Measurements from ENCODE around the gene NOVA1.

Gene NOVA1

GRCh38 chr14:26402126-26402525 lies 195.7 kb downstream of the NOVA1 start:
- DNase-seq (ENCODE audit: extremely low read depth, low read depth): no peak
- no peak overlapping the region for H3K4me3 ChIP-seq (replicated peaks; ENCODE audit: low read depth, low read length)
- no peak for TF ChIP-seq CTCF (IDR thresholded peaks at IDR 0.05; ENCODE audit: low read depth, low read length, missing control alignments)

- no peak for DNase-seq (ENCODE audit: extremely low read depth, low read depth)
- H3K4me3 ChIP-seq (replicated peaks; ENCODE audit: low read depth, low read length): no peak overlapping the region
- TF ChIP-seq CTCF (IDR thresholded peaks at IDR 0.05; ENCODE audit: low read depth, low read length, missing control alignments): no peak
Observed at GRCh38 chr14:26401179-26401968, 196.5 kb downstream of the NOVA1 start.

- no peak overlapping the region for H3K4me3 ChIP-seq (replicated peaks; ENCODE audit: low read depth, low read length)
- no peak for DNase-seq (ENCODE audit: extremely low read depth, low read depth)
- no peak for TF ChIP-seq CTCF (IDR thresholded peaks at IDR 0.05; ENCODE audit: low read depth, low read length, missing control alignments)
Observed at GRCh38 chr14:26400373-26400772, 197.5 kb downstream of the NOVA1 start.

- TF ChIP-seq CTCF (IDR thresholded peaks at IDR 0.05; ENCODE audit: low read depth, low read length, missing control alignments): no peak
- DNase-seq (ENCODE audit: extremely low read depth, low read depth): no peak
- no peak overlapping the region for H3K4me3 ChIP-seq (replicated peaks; ENCODE audit: low read depth, low read length)
Observed at GRCh38 chr14:26398616-26399015, 199.2 kb downstream of the NOVA1 start.

Data from HFF-Myc (cell line).